UCSD-AML1 (cell line): ENCODE results near the gene RIPK4.
"Not testable (repeated sequence)": the region's sequence is repeated elsewhere in the genome, so short reads cannot be mapped to it uniquely, and the experiment has no call there.

Experiments used
- DNase-seq: peaks from one replicate; lab custom pipeline; 2025; ENCODE audit not compliant: unreplicated experiment; lab: John Stamatoyannopoulos, UW

The RIPK4 gene

GRCh38 chr21:41698071-41698470 is 68.8 kb downstream of the RIPK4 start:
- DNase-seq, result no peak

GRCh38 chr21:41695513-41695912 is 71.3 kb downstream of the RIPK4 start:
- DNase-seq, result no peak

GRCh38 chr21:41694042-41694441 is 72.8 kb downstream of the RIPK4 start:
- not testable (repeated sequence) for DNase-seq

- no peak for DNase-seq
These were observed 74.7 kb downstream of the RIPK4 start for GRCh38 chr21:41692185-41692565.

- no peak for DNase-seq
These were observed 75.4 kb downstream of the RIPK4 start for GRCh38 chr21:41691205-41692184.
